Transverse colon (tissue), 4 donors: ENCODE results near the gene KCNJ6. TPM values are rescaled to one million over a fixed set of nuclear protein-coding genes. Genes with fewer than 3 reads are reported as not detected.

ENCODE experiments used
- DNase-seq: peaks from one replicate; pipeline ENCODE4 v3.0.0-alpha.2; 2019
- H3K27ac ChIP-seq, 4 donors: fragments of 200-600 bp; sonication (generic); 2 replicates each; pipeline ENCODE4 v1.5.1; 2016 to 2018; ENCODE audit warnings: inconsistent platforms in 4 of 4
- H3K27me3 ChIP-seq: fragments of 200-600 bp; sonication (generic); 2 replicates; pipeline ENCODE4 v1.5.1; 2017; ENCODE audit warnings: inconsistent platforms
- H3K36me3 ChIP-seq, 4 donors: fragments of 200-600 bp; sonication (generic); 2 replicates each; pipeline ENCODE4 v1.5.1; 2017 to 2019; ENCODE audit warnings: inconsistent platforms in 4 of 4
- H3K4me1 ChIP-seq, 4 donors: fragments of 200-600 bp; sonication (generic); 2 replicates each; pipeline ENCODE4 v1.5.1; 2017 to 2020; ENCODE audit warnings: inconsistent platforms in 4 of 4
- H3K4me3 ChIP-seq, 4 donors: fragments of 200-600 bp; sonication (generic); 1 replicate in 1 of 4; 2 replicates in 3 of 4; pipeline versions ENCODE4 v1.5.1 to v1.6.1; 2017 to 2019; ENCODE audit warnings: inconsistent platforms in 4 of 4
- H3K9me3 ChIP-seq, 2 donors: fragments of 200-600 bp; sonication (generic); 2 replicates each; pipeline ENCODE4 v1.5.1; 2017 to 2019; ENCODE audit warnings: inconsistent platforms in 2 of 2
- CTCF ChIP-seq, 5 experiments: fragments of 200-600 bp in 3 of 5; fragments of 450-650 bp in 2 of 5; sonication (generic) in 3 of 5; IDR thresholded peaks; 1 replicate in 2 of 5; 2 replicates in 3 of 5; pipeline ENCODE4 v1.5.1; 2016 to 2017; ENCODE audit warnings: antibody characterized with exemption in 5 of 5, inconsistent platforms in 3 of 5, mild to moderate bottlenecking in 2 of 5, moderate library complexity in 1 of 5
- EP300 ChIP-seq: sonication (generic); formaldehyde crosslinking; IDR thresholded peaks from one replicate; pipeline ENCODE4 v1.6.1; 2017; ENCODE audit warnings: antibody characterized with exemption, low read depth
- POLR2A ChIP-seq: fragments of 450-650 bp; IDR thresholded peaks from one replicate; pipeline ENCODE4 v1.6.1; 2016; ENCODE audit warnings: antibody characterized with exemption, mild to moderate bottlenecking, moderate library complexity
- POLR2AphosphoS5 ChIP-seq, 3 donors: sonication (generic); formaldehyde crosslinking; IDR thresholded peaks; one replicate each; pipeline ENCODE4 v1.6.1; 2016; ENCODE audit warnings: antibody characterized with exemption in 3 of 3
- WGBS, 2 donors: methylation state at CpG; one replicate each; pipeline ENCODE4 v1.1.5; 2018; ENCODE audit warnings: low coverage in 1 of 2; 5-methylcytosine and 5-hydroxymethylcytosine counted together
- in situ Hi-C, 4 donors: fragments of 200-750 bp; cut with MboI; loops; one replicate each; pipeline versions ENCODE4 v1.15.0 to v1.15.1; 2017; ENCODE audit warnings: low sequenced_read_pairs in 3 of 4, low pct_ligation_motif_present in 1 of 4, low pct_unique_long_range_greater_than_20kb in 1 of 4
- intact Hi-C: fragments of 100-400 bp; cut with DNase I; formaldehyde crosslinking; loops from one replicate; pipeline ENCODE4 v1.15.1; 2023; ENCODE audit warnings: low total_unique reads
- total RNA-seq, 4 donors: library from RNA; depleted of rRNA; stranded (reverse); fragments of >200 nt; gene quantifications; one replicate each; pipeline ENCODE4 v1.1.0, GENCODE V29; 2016

KCNJ6 gene
- total RNA-seq, 4 donors from 2014 or later: 0.14 to 0.16 TPM; not detected in 2

- H3K4me3 ChIP-seq: no peak overlapping the region
- H3K36me3 ChIP-seq: no peaks in the 10 kb centered on the region
- no peak for DNase-seq
- TF ChIP-seq POLR2A (no peak), CTCF (IDR thresholded peaks at IDR 0.05) (no peak), EP300 (no peak), POLR2AphosphoS5 (IDR thresholded peaks at IDR 0.05) (no peak)
- H3K27me3 ChIP-seq: no peaks in the 10 kb centered on the region
- no peak overlapping the region for H3K27ac ChIP-seq
- H3K4me1 ChIP-seq: no peaks in the 10 kb centered on the region
- H3K9me3 ChIP-seq: no peaks in the 10 kb centered on the region
- intact Hi-C loops: no loop called here
- WGBS, 2 donors: 67 to 73% methylated on average over 1 of the region's 1 CpG
- in situ Hi-C loops: no loop called here
Measured at GRCh38 chr21:37787456-37787855, 128.8 kb downstream of the KCNJ6 start.

- Histone ChIP-seq H3K4me3 (no peak overlapping the region), H3K4me1 (no peaks in the 10 kb centered on the region), H3K27me3 (no peaks in the 10 kb centered on the region), H3K9me3 (no peaks in the 10 kb centered on the region), H3K27ac (no peak overlapping the region), H3K36me3 (no peaks in the 10 kb centered on the region)
- in situ Hi-C loops (no loop called here), intact Hi-C loops (no loop called here)
- 50 to 52% methylated on average over 2 to 7 of the region's 7 CpGs for WGBS, 2 donors
- no peak for TF ChIP-seq POLR2A
- no peak for DNase-seq
Measured at GRCh38 chr21:37784591-37785318, 131.5 kb downstream of the KCNJ6 start.

- no peak for DNase-seq
- no peaks in the 10 kb centered on the region for H3K9me3 ChIP-seq
- H3K4me1 ChIP-seq: no peaks in the 10 kb centered on the region
- WGBS, 2 donors: 80% methylated on average over 1 to 6 of the region's 6 CpGs
- no peaks in the 10 kb centered on the region for H3K27me3 ChIP-seq
- no peak overlapping the region for H3K27ac ChIP-seq
- in situ Hi-C loops (no loop called here), intact Hi-C loops (no loop called here)
- no peaks in the 10 kb centered on the region for H3K36me3 ChIP-seq
- H3K4me3 ChIP-seq: no peak overlapping the region
- no peak for TF ChIP-seq EP300
- TF ChIP-seq POLR2AphosphoS5 (IDR thresholded peaks at IDR 0.05): no peak
- no peak for TF ChIP-seq POLR2A
- no peak for TF ChIP-seq CTCF (IDR thresholded peaks at IDR 0.05)
Measured at GRCh38 chr21:37783016-37783415, 133.2 kb downstream of the KCNJ6 start.

- Histone ChIP-seq H3K9me3 (no peaks in the 10 kb centered on the region), H3K27ac (no peak overlapping the region), H3K27me3 (no peaks in the 10 kb centered on the region), H3K4me3 (no peak overlapping the region), H3K36me3 (no peaks in the 10 kb centered on the region), H3K4me1 (no peaks in the 10 kb centered on the region)
- in situ Hi-C loops (no loop called here), intact Hi-C loops (no loop called here)
- TF ChIP-seq POLR2A (no peak), POLR2AphosphoS5 (IDR thresholded peaks at IDR 0.05) (no peak), CTCF (IDR thresholded peaks at IDR 0.05) (no peak), EP300 (no peak)
- DNase-seq: no peak
- 79 to 83% methylated on average over 5 to 15 of the region's 15 CpGs for WGBS, 2 donors
Measured at GRCh38 chr21:37780991-37781983, 135.0 kb downstream of the KCNJ6 start.
